Skeletal muscle tissue (tissue), 2 donors: ENCODE data around the gene MTERF4. TPM values are rescaled to one million over a fixed set of nuclear protein-coding genes. Genes with fewer than 3 reads are reported as not detected.

Source experiments
- small RNA-seq: library from RNA; depleted of rRNA; stranded (forward); fragments of <200 nt; gene quantifications from one replicate; pipeline ENCODE3, GENCODE V24; 2014
- total RNA-seq: library from RNA; depleted of rRNA; stranded (reverse); fragments of >200 nt; gene quantifications from one replicate; pipeline ENCODE4 v1.2.3, GENCODE V29; 2014

MTERF4 gene
- total RNA-seq, 1 donor from 2014 or later, result 32.4 TPM

Small RNA genes lying within 50 kb of the gene (small RNA-seq; reads per million reads assigned to genes)
- not detected for gene AC005237.2

Other genes starting within 250 kb of the MTERF4 start
- gene AGXT, start 233.5 kb downstream of the MTERF4 start, total RNA-seq, result not detected
- gene MAB21L4, start 206.1 kb downstream of the MTERF4 start, total RNA-seq, result not detected
- under 0.01 TPM for gene CROCC2, start 196.0 kb downstream of the MTERF4 start, total RNA-seq
- gene SNED1, start 103.7 kb downstream of the MTERF4 start, total RNA-seq, result 4.7 TPM
- gene PASK, start 47.2 kb upstream of the MTERF4 start, total RNA-seq, result 3.7 TPM
- gene PPP1R7, start 48.2 kb upstream of the MTERF4 start, total RNA-seq, result 44.4 TPM
- not detected for gene ANO7, start 86.4 kb upstream of the MTERF4 start, total RNA-seq
- gene HDLBP, start 213.4 kb upstream of the MTERF4 start, total RNA-seq, result 473 TPM
- 291 TPM for gene SEPTIN2, start 213.6 kb upstream of the MTERF4 start, total RNA-seq